OCI-LY7 (cell line): ENCODE measurements around the gene PDCD11. TPM values are rescaled to one million over a fixed set of nuclear protein-coding genes. Genes with fewer than 3 reads are reported as not detected.

Experiments
- BruUV-seq: library from RNA; stranded (reverse); fragments of 400-500 nt; replicated peaks from 2 replicates; lab custom pipeline; 2021; lab: Mats Ljungman, UMichigan
- CTCF ChIA-PET: fragments of 300-600 bp; sonication (Branson Sonifier 250); formaldehyde crosslinking; loops from one replicate; lab custom pipeline; 2022; ENCODE audit warnings: antibody characterized with exemption; ENCODE audit not compliant: unreplicated experiment; lab: Charles Lee
- POLR2A ChIA-PET: fragments of 300-600 bp; sonication (Branson Sonifier 250); formaldehyde crosslinking; loops from one replicate; lab custom pipeline; 2022; ENCODE audit warnings: antibody characterized with exemption; lab: Charles Lee
- DNase-seq: peaks from one replicate; pipeline ENCODE4 v3.0.0-alpha.2; 2015; ENCODE audit warnings: low spot score
- H2AFZ ChIP-seq: fragments of 200-600 bp; sonication (generic), shearing (Covaris generic); 2 replicates; pipeline ENCODE4 v1.6.1; 2014; ENCODE audit warnings: mild to moderate bottlenecking, antibody characterized with exemption, low read length, moderate library complexity
- H3K27ac ChIP-seq: fragments of 200-600 bp; sonication (generic); 2 replicates; pipeline ENCODE4 v1.5.1; 2014; ENCODE audit warnings: mixed run types, low read depth, mild to moderate bottlenecking, moderate library complexity, low read length, inconsistent platforms; ENCODE audit not compliant: poor library complexity, severe bottlenecking
- H3K36me3 ChIP-seq: fragments of 200-600 bp; sonication (generic); 2 replicates; pipeline ENCODE4 v1.6.1; 2014; ENCODE audit warnings: mild to moderate bottlenecking, antibody characterized with exemption, low read length, moderate library complexity, mixed read lengths; ENCODE audit not compliant: insufficient read depth
- H3K4me1 ChIP-seq: fragments of 200-600 bp; sonication (generic); 2 replicates; pipeline ENCODE4 v1.5.1; 2014; ENCODE audit warnings: mild to moderate bottlenecking, low read length; ENCODE audit not compliant: insufficient read depth, poor library complexity, severe bottlenecking
- H3K4me2 ChIP-seq: fragments of 200-600 bp; sonication (generic); 2 replicates; pipeline ENCODE4 v1.6.1; 2014; ENCODE audit warnings: mild to moderate bottlenecking, low read length
- H3K4me3 ChIP-seq: fragments of 200-600 bp; sonication (generic); 2 replicates; pipeline ENCODE4 v1.5.1; 2014; ENCODE audit warnings: mild to moderate bottlenecking, low read depth, low read length; ENCODE audit not compliant: poor library complexity, severe bottlenecking
- H3K79me2 ChIP-seq: fragments of 200-600 bp; sonication (generic); 2 replicates; pipeline ENCODE4 v1.6.1; 2016; ENCODE audit warnings: low read depth, mild to moderate bottlenecking, low read length, moderate library complexity, mixed read lengths; ENCODE audit not compliant: insufficient read depth
- H3K9me2 ChIP-seq: fragments of 200-600 bp; sonication (generic); 2 replicates; pipeline ENCODE4 v1.6.1; 2016; ENCODE audit warnings: mild to moderate bottlenecking, low read length, mixed read lengths; ENCODE audit not compliant: insufficient read depth
- H3K9me3 ChIP-seq: fragments of 200-600 bp; sonication (generic); 2 replicates; pipeline ENCODE4 v1.6.1; 2014; ENCODE audit warnings: mild to moderate bottlenecking, mixed run types, low read length, mixed read lengths
- H4K20me1 ChIP-seq: fragments of 200-600 bp; sonication (generic); 2 replicates; pipeline ENCODE4 v1.6.1; 2014; ENCODE audit warnings: mild to moderate bottlenecking, antibody characterized with exemption, low read length, moderate library complexity, mixed read lengths; ENCODE audit not compliant: insufficient read depth
- EZH2phosphoT487 ChIP-seq: fragments of 200-600 bp; sonication (generic); IDR thresholded peaks from 2 replicates; pipeline ENCODE4 v1.6.1; 2018; ENCODE audit warnings: low read depth, borderline replicate concordance, mild to moderate bottlenecking, mixed run types, antibody characterized with exemption, low read length, moderate library complexity, mixed read lengths
- intact Hi-C: fragments of 100-400 bp; cut with micrococcal nuclease; formaldehyde crosslinking; loops from one replicate; pipeline ENCODE4 v1.10.0; 2022; ENCODE audit not compliant: unreplicated experiment
- total RNA-seq, 2 experiments: library from RNA; depleted of rRNA in 1 of 2; stranded (reverse); fragments of >200 nt in 1 of 2; shearing (Covaris generic) in 1 of 2; gene quantifications; 2 replicates each; pipeline ENCODE4 v1.2.3, GENCODE V29; 2014 to 2022
- TF ChIP-seq, protein P1 (sequence below): fragments of 200-600 bp; sonication (generic); conservative IDR thresholded peaks from 2 replicates; pipeline ENCODE4 v1.5.1; 2014; ENCODE audit warnings: mild to moderate bottlenecking, antibody characterized with exemption, low read length, moderate library complexity, mixed read lengths

The PDCD11 gene
- total RNA-seq, 2 experiments from 2014 or later = 54.5 to 68.4 TPM

DNA sequence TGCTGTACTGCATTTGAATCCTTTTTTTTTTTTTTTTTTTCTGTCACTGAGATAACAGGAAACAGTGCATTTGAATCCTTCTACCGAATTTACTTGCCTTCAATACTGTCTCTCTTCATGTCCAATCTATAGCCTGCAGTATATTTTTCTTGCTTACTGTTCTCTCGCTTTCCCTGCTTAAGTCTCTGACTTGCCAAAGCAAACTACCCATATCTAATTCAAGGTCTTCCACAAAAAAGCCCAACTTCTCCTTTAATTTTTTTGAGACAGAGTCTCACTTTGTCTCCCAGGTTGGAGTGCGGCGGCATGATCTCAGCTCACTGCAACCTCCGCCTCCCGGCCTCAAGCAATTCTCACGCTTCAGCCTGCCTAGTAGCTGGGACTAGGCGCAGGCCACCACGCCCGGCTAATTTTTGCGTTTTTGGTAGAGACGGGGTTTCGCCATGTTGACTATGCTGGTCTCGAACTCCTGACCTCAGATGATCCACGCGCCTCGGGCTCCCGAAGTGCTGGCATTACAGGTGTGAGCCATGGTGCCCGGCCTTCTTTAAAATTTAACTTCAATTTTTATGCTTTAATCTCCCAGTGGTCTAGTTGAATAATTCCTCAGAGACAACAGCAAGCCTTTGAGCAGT, 882 bp downstream of the PDCD11 start:
- peaks cover 73% of the 10 kb centered on the region for H3K36me3 ChIP-seq
- no peaks in the 10 kb centered on the region for H3K9me2 ChIP-seq
- H3K4me2 ChIP-seq = peak overlapping the region; percentile 75
- H2AFZ ChIP-seq = peak overlapping the region; percentile 75; the same call in 1 of the 2 replicates
- ChIA-PET POLR2A (interaction anchor here (0.5 to 1.6 kb wide), 5 partner anchors 9 to 203 kb away, joined by 3 to 5 read pairs (median 3); no protein-coding TSS in a partner anchor), CTCF (no interaction called here)
- H3K4me3 ChIP-seq = peak overlapping the region; percentile 89
- peaks cover 31% of the 10 kb centered on the region for H3K4me1 ChIP-seq
- TF ChIP-seq, protein P1, sequence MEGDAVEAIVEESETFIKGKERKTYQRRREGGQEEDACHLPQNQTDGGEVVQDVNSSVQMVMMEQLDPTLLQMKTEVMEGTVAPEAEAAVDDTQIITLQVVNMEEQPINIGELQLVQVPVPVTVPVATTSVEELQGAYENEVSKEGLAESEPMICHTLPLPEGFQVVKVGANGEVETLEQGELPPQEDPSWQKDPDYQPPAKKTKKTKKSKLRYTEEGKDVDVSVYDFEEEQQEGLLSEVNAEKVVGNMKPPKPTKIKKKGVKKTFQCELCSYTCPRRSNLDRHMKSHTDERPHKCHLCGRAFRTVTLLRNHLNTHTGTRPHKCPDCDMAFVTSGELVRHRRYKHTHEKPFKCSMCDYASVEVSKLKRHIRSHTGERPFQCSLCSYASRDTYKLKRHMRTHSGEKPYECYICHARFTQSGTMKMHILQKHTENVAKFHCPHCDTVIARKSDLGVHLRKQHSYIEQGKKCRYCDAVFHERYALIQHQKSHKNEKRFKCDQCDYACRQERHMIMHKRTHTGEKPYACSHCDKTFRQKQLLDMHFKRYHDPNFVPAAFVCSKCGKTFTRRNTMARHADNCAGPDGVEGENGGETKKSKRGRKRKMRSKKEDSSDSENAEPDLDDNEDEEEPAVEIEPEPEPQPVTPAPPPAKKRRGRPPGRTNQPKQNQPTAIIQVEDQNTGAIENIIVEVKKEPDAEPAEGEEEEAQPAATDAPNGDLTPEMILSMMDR = no peak
- TF ChIP-seq EZH2phosphoT487 = no peak
- no TSS peak for BruUV-seq
- peaks cover 61% of the 10 kb centered on the region for H3K79me2 ChIP-seq
- no peaks in the 10 kb centered on the region for H3K9me3 ChIP-seq
- intact Hi-C loops = loop anchor here (2.0 kb wide), 1 partner anchor 479 kb away; the partner anchor contains the start of gene CNNM2
- peaks cover 11% of the 10 kb centered on the region; the same call in 1 of the 2 replicates for H4K20me1 ChIP-seq
- DNase-seq = peak; percentile 29
- peak overlapping the region; percentile 55 for H3K27ac ChIP-seq

DNA sequence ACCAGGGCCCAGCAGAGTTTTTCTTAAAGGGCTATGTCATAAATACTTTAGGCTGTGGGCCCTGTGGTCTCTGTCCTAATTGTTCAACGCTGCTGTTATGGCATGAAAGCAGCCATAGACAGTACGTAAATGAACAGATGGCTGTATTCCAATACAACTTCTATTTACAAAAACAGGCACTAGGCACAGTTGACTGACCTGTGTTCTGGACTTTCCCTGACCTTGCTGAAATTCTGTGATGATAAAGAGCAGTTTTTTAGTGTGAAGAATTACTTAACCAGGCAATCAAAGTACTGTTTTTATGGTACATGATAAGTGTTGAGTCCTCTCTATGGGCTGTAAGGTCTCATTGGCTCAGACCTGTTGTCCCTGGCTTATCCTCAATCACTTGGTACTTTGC, 17.1 kb downstream of the PDCD11 start:
- Histone ChIP-seq H3K4me3 (no peak overlapping the region), H3K4me2 (no peak overlapping the region), H3K27ac (no peak overlapping the region), H3K9me3 (no peaks in the 10 kb centered on the region), H3K79me2 (no peaks in the 10 kb centered on the region), H3K4me1 (no peaks in the 10 kb centered on the region), H3K9me2 (no peaks in the 10 kb centered on the region), H4K20me1 (no peaks in the 10 kb centered on the region), H2AFZ (no peak overlapping the region), H3K36me3 (peaks cover 99% of the 10 kb centered on the region)
- DNase-seq = no peak
- intact Hi-C loops = no loop called here
- TF ChIP-seq EZH2phosphoT487 = no peak
- TF ChIP-seq, protein P1 = no peak
- CTCF ChIA-PET = interaction anchor here (0.6 kb wide), 1 partner anchor 58 kb away, joined by 3 read pairs; no protein-coding TSS in a partner anchor
- POLR2A ChIA-PET = no interaction called here
- no TSS peak for BruUV-seq

DNA sequence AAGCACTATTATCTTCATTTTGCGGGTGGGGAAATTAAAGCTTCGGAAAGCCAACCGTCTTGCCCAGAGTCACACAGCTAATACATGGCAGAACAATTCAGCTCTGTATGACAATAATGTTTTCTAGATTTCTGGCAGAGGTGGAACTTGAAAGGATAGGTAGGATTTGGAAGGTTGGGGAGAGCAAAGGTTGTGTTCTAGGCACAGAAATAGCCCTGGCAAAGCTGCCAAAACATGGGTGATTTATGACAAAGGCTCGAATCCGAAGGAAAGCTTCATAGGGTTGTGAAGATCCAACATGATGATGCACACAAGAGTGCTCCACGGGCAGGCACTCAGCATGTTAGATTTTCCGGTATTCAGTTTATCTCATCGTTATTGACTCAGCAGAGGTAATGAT, 19.2 kb downstream of the PDCD11 start:
- no peak for TF ChIP-seq EZH2phosphoT487
- TF ChIP-seq, protein P1 = no peak
- no peak for DNase-seq
- peaks cover 99% of the 10 kb centered on the region for H3K36me3 ChIP-seq
- no peaks in the 10 kb centered on the region for H3K9me2 ChIP-seq
- H2AFZ ChIP-seq = no peak overlapping the region
- no peaks in the 10 kb centered on the region for H3K4me1 ChIP-seq
- H4K20me1 ChIP-seq = no peaks in the 10 kb centered on the region
- POLR2A ChIA-PET = interaction anchor here (1.1 to 1.3 kb wide), 2 partner anchors 12 to 65 kb away, joined by 3 read pairs; no protein-coding TSS in a partner anchor
- no peaks in the 10 kb centered on the region for H3K79me2 ChIP-seq
- no peaks in the 10 kb centered on the region for H3K9me3 ChIP-seq
- CTCF ChIA-PET = interaction anchor here (1.4 kb wide), 1 partner anchor 61 kb away, joined by 6 read pairs; no protein-coding TSS in a partner anchor
- H3K4me2 ChIP-seq = no peak overlapping the region
- no peak overlapping the region for H3K27ac ChIP-seq
- BruUV-seq = no TSS peak
- intact Hi-C loops = no loop called here
- H3K4me3 ChIP-seq = no peak overlapping the region
